Globus pallidus (tissue), 1 donor: ENCODE data around the gene FUCA2.
"Not testable (repeated sequence)": the region's sequence is repeated elsewhere in the genome, so short reads cannot be mapped to it uniquely, and the experiment has no call there.

ENCODE experiments used
- DNase-seq: peaks from one replicate; pipeline ENCODE4 v3.0.0-alpha.2; 2015; ENCODE audit warnings: low spot score

FUCA2 gene

DNA sequence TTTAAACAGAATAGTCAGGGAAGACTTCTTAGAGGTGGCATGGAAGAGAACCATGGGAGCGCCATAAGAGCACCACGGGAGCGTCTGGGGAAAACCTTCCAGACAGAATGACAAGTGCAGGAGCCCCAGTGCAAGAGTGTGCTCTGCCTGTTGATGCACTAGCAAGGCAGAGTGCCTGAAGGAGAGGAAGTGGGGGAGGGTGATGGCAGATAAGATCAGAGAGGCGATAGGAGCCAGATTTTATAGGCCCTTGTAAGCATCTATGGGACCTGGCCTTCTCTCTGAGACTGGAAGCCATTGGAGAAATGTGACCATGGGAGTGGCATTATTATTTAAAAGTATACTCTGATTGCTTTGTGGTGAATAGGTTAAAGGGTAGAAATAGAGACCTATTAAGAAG lies 13.1 kb downstream of the FUCA2 start:
- DNase-seq = no peak

DNA sequence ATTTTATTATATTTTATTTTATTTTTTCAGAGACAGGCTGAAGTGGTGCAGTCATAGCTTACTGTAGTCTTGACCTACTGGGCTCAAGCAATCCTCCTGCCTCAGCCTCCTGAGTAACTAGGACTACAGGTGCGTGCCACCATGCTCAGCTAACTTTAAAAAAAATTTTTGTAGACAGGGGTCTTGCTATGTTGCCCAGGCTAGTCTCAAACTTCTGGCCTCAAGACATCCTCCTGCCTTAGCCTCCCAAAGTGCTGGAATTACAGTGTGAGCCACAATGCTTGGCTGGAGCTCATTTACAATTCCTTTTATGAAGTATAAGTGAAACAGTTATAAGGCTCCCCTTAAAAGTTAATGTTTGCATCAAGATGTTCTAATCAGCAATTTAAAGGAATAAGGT lies 14.5 kb downstream of the FUCA2 start:
- DNase-seq = no peak

DNA sequence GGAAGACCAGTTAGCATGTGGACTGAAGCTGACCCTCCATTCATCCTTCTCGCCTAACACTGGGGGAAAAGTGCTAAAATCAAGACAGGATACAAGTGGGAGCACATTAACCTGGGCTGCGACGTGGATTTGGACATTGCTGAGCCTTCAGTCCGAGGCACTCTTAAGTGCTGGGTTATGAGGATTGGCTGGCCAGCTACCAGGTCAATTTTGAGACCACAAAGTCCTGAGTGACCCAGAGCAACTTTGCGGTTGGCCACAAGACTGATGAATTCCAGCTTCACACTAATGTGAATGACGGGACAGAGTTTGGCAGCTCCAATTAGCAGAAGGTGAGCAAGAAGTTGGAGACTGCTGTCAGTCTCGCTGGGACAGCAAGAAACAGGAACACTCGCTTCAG lies 20.7 kb downstream of the FUCA2 start:
- DNase-seq = no peak

DNA sequence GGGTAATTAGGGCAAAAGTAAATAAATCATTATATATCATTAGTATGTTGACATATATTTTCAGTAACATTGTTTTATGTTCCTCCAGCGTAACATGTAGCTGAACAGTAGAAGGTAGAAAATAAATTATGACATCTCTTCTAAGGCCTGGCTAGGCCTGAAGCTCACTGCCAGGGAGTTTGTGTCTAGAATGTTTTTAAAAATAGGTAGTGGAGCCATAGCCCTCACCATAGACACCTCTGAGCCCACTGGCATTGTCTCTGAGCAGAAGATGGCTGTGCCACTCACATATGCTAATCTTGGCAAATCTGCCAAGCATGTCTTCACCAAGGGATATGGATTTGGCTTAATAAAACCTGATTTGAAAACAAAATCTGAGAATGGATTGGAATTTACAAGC lies 21.3 kb downstream of the FUCA2 start:
- DNase-seq = no peak

DNA sequence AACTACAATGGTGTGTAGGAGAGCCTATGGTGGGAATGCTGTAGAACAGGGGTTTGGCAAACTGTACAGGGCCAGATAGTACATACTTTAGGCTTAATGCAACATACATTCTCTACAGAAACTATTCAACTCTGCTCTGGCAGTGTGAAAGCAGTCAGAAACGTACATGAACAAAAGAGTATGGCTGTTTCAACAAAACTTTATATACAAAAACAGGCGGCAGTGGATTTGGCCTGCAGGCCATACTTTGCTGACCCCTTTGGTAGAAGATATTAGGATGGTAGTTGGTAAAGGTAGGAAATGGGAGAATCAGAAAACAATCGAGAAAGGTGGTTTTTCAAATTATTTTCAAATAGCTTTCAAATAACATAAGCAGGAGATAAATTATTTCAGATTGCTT lies 24.8 kb downstream of the FUCA2 start:
- DNase-seq = no peak

DNA sequence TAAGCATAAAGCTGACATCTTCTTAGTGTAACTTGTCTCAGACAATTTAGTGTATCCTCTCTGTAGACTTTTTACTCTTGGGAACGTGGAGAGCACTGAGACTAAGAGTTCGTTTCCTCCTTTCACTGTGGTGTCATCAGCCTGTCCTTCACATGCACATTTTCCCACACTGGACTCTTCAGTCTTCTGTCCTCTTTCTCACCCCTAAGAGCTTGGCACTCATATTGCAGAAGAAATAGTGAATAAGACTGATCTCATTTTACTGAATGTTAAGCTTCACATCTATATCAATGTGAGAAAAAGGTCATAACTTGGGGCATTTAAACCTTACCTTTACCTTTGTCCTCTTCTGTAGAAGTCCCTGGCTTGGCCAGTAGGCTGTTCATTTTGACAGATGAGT lies 25.6 kb downstream of the FUCA2 start:
- no peak for DNase-seq

DNA sequence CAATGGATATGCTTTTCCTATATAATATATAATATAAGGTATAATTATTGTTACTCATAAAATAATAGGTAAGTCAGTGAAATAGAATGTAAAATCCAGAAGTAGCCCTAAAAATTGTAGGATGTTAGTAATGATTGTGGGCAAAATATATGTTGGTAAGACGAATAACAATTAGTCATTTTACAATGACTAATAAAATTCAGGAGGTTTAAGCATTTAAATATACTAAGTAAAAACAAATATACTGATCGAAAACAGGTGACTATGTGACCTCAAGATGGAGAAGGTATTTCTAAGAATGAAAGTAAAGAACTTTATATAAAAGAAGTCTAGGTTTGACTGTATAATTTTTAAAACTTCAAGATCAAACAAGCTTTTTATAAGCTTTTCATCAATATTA lies 28.9 kb downstream of the FUCA2 start:
- DNase-seq = no peak

DNA sequence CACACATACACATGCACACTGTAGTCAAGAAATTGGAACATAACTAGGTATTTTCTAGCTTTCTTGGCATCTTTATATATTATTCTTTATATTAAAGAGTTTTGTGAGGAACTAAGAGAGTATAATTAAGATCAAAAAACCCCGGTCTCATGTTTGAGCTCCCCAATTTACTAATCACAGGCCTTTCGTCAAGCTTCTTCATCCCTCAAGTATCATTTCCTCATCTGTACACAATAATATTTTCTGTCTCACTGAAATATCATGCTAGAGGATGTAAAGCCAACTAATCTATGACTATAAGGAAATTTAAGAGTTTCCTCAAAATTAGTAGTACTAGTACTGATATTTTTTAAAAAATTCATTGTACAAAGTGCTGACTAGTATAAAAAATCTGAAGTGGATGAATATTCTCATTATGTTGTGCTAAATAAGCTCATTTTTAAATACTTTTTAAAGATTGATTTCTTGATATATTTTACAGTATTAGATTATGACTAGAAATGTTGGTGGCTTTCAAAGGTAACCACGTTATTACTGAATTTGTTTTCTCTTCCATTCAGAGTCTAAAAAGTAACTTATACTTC lies 32.9 kb downstream of the FUCA2 start:
- no peak for DNase-seq

DNA sequence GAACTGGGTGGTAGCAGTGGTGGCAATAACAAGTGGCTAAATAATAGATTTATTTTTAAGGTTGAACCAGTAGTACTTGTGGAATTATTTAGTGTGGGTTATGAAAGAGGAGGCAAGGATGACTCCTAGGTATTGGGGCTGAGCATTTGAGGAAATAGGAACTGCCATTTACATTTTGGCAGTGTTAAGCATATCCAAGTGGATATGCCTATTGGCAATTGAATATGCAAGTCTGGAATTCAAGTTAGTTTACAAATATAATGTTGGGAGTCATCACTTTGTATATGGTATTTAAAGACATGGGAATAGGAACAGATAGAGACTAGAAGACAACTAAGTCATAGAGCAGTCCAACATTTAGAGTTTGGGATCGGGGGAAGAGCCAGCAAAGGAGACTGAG lies 35.0 kb downstream of the FUCA2 start:
- no peak for DNase-seq

DNA sequence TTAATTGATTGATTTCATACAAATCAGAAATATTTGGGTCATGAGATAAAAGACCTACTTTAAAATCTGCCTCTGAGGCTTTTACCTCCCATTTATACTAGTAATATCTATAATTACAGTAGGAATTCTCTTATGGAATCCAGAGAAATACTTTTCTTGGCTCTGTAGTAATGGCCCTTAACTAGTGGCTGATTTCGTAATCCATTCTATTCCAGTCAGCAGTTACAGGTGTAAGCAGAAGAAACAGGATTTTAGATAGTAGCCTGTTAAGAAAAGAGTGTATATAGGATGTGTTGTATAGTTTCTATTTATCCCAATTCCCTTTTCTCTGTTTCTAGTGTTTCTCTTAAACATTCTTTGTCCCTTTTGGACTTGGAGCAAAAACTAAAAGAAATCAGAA lies 39.7 kb downstream of the FUCA2 start:
- no peak for DNase-seq

DNA sequence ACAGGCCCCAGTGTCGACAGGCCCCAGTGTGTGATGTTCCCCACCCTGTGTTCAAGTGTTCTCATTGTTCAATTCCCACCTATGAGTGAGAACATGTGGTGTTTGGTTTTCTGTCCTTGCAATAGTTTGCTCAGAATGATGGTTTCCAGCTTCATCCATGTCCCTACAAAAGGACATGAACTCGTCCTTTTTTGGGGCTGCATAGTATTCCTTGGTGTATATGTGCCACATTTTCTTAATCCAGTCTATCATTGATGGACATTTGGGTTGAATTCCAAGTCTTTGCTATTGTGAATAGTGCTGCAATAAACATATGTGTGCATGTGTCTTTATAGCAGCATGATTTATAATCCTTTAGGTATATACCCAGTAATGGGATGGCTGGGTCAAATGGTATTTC lies 42.7 kb downstream of the FUCA2 start:
- not testable (repeated sequence) for DNase-seq

DNA sequence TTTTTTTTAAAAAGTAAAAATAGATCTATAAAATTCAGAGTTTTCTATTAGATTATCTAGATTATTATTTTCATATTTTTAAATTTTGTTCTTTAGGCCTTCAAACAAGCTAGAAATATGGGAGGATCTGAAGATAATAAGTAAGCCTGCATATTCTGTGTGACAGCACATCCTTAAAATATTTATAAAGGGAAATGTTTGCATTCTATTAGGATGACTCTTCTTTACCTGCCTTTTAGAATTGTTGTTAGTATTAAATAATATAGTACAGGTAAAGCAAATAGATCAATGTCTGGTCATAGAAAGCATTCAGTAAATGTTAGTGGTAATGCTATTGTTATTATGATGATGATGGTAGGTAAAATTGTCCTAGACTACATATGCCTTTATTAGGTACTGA lies 43.5 kb downstream of the FUCA2 start:
- DNase-seq = no peak

DNA sequence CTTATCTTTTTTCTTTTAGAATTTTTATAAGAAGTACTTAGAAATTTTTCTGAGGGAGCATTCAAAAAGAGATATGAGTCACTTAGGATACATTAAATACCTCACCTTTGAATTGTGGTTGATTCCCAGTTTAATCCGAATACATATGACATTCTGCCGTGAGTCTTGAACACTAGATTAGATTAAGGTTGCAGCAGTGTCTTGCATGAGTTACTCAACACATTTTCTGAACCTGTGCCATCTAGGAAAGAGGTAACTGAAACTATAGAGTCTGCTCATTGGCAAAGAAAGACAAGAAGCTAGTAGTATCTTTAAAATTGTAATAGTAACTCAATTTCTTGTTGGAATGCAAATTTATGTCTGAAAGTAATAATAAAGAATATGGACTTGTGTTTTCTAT lies 46.0 kb downstream of the FUCA2 start:
- DNase-seq = no peak

DNA sequence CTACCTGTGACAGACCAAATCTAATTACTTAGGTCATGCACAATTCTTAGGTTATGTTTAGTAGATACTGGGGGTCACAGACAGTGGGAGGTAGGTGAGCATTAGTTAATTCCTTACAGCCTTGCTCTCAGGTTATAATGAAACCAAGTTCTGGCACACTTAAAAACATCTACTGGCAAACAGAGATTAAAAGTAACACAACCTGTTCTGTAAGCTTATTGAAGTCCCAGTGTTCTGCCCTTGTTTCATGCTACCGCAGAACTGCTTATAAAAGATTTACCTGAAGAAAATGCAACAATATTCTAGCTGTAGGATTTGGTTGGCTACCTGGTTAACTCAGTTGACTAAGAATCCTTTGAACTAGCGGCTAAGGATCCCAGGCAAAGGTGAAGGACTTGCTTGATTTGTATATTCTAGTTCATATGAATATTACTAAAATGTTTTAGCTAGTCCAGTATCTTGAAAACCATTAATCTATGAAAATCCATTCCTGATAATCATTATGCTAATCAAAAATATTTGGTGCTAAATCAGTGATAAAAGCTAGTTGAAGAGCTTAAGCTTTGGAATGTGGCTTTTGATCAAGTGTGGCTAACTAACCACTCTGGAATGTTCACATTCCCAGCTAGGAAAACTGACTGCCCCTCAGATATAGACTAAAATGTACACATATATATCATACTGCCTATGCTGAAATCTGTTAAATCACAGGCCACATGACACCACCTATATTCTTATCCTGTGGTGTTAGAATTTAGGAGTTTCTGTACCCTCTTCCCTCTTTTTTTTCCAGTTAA lies 53.8 kb downstream of the FUCA2 start:
- DNase-seq = no peak

DNA sequence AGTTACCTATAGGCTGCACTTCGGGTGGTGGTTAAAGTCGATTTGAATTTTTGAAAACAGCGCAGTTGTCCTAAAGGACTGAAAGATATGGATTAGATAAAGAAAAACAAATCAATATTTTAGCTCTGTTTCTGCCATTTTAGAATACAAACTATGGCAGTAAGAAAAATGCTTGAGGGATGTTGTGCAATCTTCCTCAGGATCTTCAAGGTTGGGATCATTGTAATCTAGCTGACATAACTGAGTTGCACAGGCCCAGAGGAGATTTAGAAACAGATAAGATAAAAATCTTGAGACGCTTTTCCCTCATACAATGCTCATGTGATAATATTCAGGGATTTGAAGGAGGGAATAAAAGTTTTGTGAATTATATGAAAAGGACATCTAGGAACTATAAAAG lies 60.0 kb downstream of the FUCA2 start:
- no peak for DNase-seq

DNA sequence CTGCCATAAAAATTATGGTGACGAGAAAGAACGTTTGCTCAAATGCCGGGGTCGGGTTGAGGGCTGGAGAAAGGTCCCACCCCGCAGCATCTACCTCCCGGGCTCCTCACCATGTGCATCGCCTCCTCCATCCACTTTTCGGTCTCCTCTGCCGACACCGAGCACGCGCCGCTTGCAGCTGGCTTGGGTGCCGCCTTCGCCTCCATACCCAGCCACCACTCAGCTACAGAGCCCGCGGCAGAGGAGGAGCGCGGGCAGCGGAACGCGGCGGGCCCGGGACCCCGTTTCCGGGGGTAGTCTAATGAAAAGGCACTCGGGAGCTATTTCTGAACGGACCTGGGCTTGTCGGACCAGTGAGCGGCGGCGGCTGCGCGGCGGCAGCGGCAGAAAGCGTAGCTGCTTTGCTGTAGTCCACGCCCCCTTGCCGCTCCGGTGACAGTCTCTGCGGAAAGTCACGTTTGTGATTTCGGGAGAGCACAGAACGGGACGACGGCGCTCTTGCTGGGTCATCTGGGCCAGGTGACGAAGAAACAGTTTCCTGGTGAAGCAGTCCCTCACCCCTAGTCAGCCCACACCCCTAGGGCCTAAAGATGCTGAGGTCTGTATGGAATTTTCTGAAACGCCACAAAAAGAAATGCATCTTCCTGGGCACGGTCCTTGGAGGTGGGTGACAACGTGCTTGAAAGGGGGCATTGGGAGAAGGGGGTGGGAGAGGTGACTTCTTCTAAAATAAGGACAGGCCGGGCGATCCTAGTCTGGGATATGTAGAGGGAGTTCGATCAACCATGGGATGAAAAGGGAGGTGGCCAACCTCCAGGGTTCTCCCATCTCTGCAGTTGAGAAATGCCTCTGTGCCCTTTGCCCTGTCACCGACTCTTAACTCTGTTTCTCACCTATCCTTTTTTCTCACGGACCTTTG lies 60.8 kb downstream of the FUCA2 start, which contains the start of the genes ADAT2 and PEX3:
TSS of gene ADAT2 (minus strand) at position 243 of the 919 bp plus-strand sequence. CDS start at position 206, 37 bp downstream.
TSS of gene PEX3 (plus strand) at position 353 of the 919 bp plus-strand sequence. CDS start at position 591, 238 bp downstream.
- peak; percentile 86 for DNase-seq

DNA sequence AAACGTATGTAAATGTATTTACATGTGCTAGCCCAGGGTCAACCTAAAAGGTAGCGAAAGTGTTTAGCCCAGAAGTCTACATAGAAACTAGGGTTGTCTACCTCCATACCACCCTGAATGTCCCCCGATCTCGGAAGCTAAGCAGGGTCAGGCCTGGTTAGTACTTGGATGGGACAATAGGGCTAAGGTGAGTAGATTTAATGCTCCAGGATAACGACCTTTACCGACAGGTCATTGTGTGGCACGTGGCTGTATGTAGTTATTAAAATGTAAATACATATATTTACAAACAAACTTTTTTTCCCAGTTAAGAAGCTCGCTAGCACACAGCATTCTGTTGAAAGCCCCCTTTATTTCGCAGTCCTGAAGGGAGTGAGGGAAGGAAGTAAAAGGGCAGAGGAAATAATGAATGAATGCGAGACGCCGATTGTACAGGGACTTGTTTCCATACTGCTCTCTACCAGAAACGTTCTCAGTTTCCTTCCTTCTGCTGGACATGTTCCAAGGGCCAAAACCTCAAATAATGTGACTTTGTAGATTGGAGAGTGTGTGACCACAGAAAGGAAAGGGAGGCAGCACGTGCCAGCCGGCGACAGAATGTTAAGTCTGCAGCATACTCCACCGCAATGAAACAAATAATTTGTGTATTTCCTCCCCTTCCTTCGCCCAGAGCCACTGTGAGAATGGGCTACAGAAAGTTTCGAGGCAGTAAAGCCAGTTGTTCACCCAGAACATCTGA lies 61.6 kb downstream of the FUCA2 start:
- peak; percentile 2 for DNase-seq

DNA sequence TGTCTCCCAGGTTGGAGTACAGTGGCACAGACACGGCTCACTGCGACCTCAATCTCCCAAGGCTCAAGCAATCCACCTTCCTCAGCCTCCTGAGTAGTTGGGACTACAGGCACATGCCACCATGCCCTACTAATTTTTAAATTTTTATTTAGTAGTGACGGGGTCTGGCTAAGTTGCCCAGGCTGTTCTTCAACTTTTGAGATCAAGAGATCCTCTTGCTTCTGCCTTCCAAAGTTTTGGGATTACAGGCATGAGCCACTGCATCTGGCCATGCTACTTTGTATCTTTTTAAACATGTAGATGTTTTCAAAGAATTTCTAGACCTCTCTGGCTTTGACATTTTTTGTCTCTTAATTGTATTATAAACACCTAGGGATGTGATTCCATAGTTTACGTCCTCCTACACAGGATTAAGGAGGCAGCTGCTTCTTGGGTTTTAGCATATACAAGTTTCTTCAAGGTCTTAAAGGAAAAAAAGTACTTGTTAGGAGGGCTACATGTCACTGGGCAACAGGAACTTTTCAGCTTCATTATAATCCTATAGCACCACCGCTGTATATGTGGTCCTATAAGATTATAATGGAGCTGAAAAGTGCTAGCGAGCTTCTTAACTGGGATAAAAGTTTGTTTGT lies 62.3 kb downstream of the FUCA2 start:
- DNase-seq = no peak

DNA sequence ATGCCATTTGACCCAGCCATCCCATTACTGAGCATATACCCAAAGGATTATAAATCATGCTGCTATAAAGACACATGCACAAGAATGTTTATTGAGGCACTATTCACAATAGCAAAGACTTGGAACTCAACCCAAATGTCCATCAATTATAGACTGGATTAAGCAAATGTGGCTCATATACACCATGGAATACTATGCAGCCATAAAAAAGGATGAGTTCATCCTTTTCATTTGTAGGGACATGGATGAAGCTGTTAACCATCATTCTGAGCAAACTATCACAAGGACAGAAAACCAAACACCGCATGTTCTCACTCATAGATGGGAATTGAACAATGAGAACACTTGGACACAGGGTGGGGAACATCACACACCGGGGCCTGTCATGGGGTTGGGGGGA lies 63.7 kb downstream of the FUCA2 start:
- DNase-seq = not testable (repeated sequence)
